Measurements from ENCODE around the gene GAK.

GAK gene

GRCh38 chr4:821631-822030 is 110.5 kb downstream of the GAK start:
- no peak for TF ChIP-seq CTCF (IDR thresholded peaks at IDR 0.05; ENCODE audit: borderline replicate concordance, control extremely low read depth, extremely low read depth, insufficient read depth, missing control alignments)
- no peak for DNase-seq (ENCODE audit: low spot score)
- in situ Hi-C loops (cut with MboI; ENCODE audit: low sequenced_read_pairs, unreplicated experiment), result no loop called here

- in situ Hi-C loops (cut with MboI; ENCODE audit: low sequenced_read_pairs, unreplicated experiment), result no loop called here
- no peak for DNase-seq (ENCODE audit: low spot score)
Observed at GRCh38 chr4:821181-821591, 110.9 kb downstream of the GAK start.

GRCh38 chr4:820230-821172 is 111.6 kb downstream of the GAK start:
- TF ChIP-seq CTCF (IDR thresholded peaks at IDR 0.05; ENCODE audit: borderline replicate concordance, control extremely low read depth, extremely low read depth, insufficient read depth, missing control alignments), result no peak
- in situ Hi-C loops (cut with MboI; ENCODE audit: low sequenced_read_pairs, unreplicated experiment), result no loop called here
- DNase-seq (ENCODE audit: low spot score), result no peak

More at GRCh38 chr4:821181-821591, 110.9 kb downstream of the GAK start:
- no peak for TF ChIP-seq CTCF (IDR thresholded peaks at IDR 0.05; ENCODE audit: borderline replicate concordance, control extremely low read depth, extremely low read depth, insufficient read depth, missing control alignments)

GRCh38 chr4:819401-820229 is 112.5 kb downstream of the GAK start:
- no peak for DNase-seq (ENCODE audit: low spot score)
- in situ Hi-C loops (cut with MboI; ENCODE audit: low sequenced_read_pairs, unreplicated experiment), result no loop called here

GRCh38 chr4:818106-818921 is 113.8 kb downstream of the GAK start:
- DNase-seq (ENCODE audit: low spot score), result no peak
- in situ Hi-C loops (cut with MboI; ENCODE audit: low sequenced_read_pairs, unreplicated experiment), result no loop called here
- no peak for TF ChIP-seq CTCF (IDR thresholded peaks at IDR 0.05; ENCODE audit: borderline replicate concordance, control extremely low read depth, extremely low read depth, insufficient read depth, missing control alignments)

More at GRCh38 chr4:819401-820229, 112.5 kb downstream of the GAK start:
- no peak for TF ChIP-seq CTCF (IDR thresholded peaks at IDR 0.05; ENCODE audit: borderline replicate concordance, control extremely low read depth, extremely low read depth, insufficient read depth, missing control alignments)
